HepG2 (cell line): ENCODE data around the gene ELF1. TPM values are rescaled to one million over a fixed set of nuclear protein-coding genes. Genes with fewer than 3 reads are reported as not detected.
A peak's percentile ranks its signal among the peaks of the same experiment; 100 is the strongest.

ENCODE experiments used
- ATAC-seq: fragments of 200-7000 bp; cut with Tn5 transposase; 3 replicates; pipeline ENCODE4 v1.9.1; 2020; ENCODE audit warnings: mild to moderate bottlenecking, moderate library complexity
- BruUV-seq: library from RNA; stranded (reverse); fragments of 400-500 nt; replicated peaks from 2 replicates; lab custom pipeline; 2021; lab: Mats Ljungman, UMichigan
- CTCF ChIA-PET: fragments of 300-600 bp; formaldehyde crosslinking; extraction: SDS; loops from one replicate; lab custom pipeline; 2021; ENCODE audit warnings: low total read pairs, inconsistent platforms, low intra/inter-chr PET ratio; lab: Yijun Ruan, JAX
- POLR2A ChIA-PET: fragments of 350-600 bp; sonication (Branson Sonifier 250); formaldehyde crosslinking; loops from one replicate; lab custom pipeline; 2020; ENCODE audit warnings: antibody characterized with exemption, inconsistent platforms; lab: Yijun Ruan, JAX
- DNase-seq: peaks from one replicate; pipeline ENCODE4 v3.0.0-alpha.2; 2015; ENCODE audit warnings: low spot score
- FAIRE-seq: peaks from 3 replicates; lab custom pipeline; 2011; peaks lifted over from hg19 to GRCh38; lab: Jason Lieb, UNC
- H2AFZ ChIP-seq: one replicate; pipeline ENCODE4 v1.6.1; 2011; ENCODE audit warnings: low read length, inconsistent platforms
- H3K27ac ChIP-seq: fragments of 300-600 bp; 3 replicates; pipeline ENCODE4 v1.8.0; 2011; ENCODE audit warnings: mixed run types, mild to moderate bottlenecking, mixed read lengths, low read length, inconsistent platforms; ENCODE audit not compliant: insufficient read depth; ENCODE audit errors: extremely low read length
- H3K27me3 ChIP-seq, 2 experiments: fragments of 200-600 bp in 1 of 2; 2 replicates in 1 of 2; 3 replicates in 1 of 2; pipeline versions ENCODE4 v1.6.0 to v1.8.0; 2011; ENCODE audit warnings: low read length in 2 of 2, mild to moderate bottlenecking in 2 of 2, moderate library complexity in 2 of 2, inconsistent platforms in 1 of 2; ENCODE audit not compliant: insufficient read depth in 2 of 2, control insufficient read depth in 1 of 2
- H3K36me3 ChIP-seq, 2 experiments: fragments of 200-600 bp in 1 of 2; replicated peaks in 1 of 2; 2 replicates in 1 of 2; 3 replicates in 1 of 2; pipeline versions ENCODE4 v1.5.1 to v1.8.0; 2011; ENCODE audit warnings: low read length in 2 of 2, inconsistent platforms in 1 of 2; ENCODE audit not compliant: insufficient read depth in 2 of 2, control insufficient read depth in 1 of 2
- H3K4me1 ChIP-seq: 2 replicates; pipeline ENCODE4 v1.5.1; 2012; ENCODE audit warnings: low read length, inconsistent platforms; ENCODE audit not compliant: insufficient read depth
- H3K4me2 ChIP-seq: 2 replicates; pipeline ENCODE4 v1.6.0; 2011; ENCODE audit warnings: low read depth, low read length, inconsistent platforms
- H3K4me3 ChIP-seq, 3 experiments: fragments of 200-600 bp in 1 of 3; sonication (generic), shearing (Covaris generic) in 1 of 3; replicated peaks in 1 of 3; 2 replicates each; pipeline ENCODE4 v1.5.1; 2011 to 2016; ENCODE audit warnings: low read length in 3 of 3, inconsistent platforms in 2 of 3, low read depth in 2 of 3, mild to moderate bottlenecking in 2 of 3, control low read depth in 1 of 3, mixed read lengths in 1 of 3; ENCODE audit not compliant: insufficient read depth in 1 of 3
- H3K79me2 ChIP-seq: one replicate; pipeline ENCODE4 v1.6.1; 2011; ENCODE audit warnings: low read length, inconsistent platforms; ENCODE audit not compliant: insufficient read depth
- H3K9ac ChIP-seq: 2 replicates; pipeline ENCODE4 v1.6.0; 2011; ENCODE audit warnings: mild to moderate bottlenecking, low read depth, low read length, inconsistent platforms; ENCODE audit not compliant: insufficient read depth
- H3K9me3 ChIP-seq: 2 replicates; pipeline ENCODE4 v1.5.1; 2012; ENCODE audit warnings: mild to moderate bottlenecking, low read length
- H4K20me1 ChIP-seq: 2 replicates; pipeline ENCODE4 v1.6.0; 2011; ENCODE audit warnings: inconsistent platforms, mild to moderate bottlenecking, low read length, moderate library complexity; ENCODE audit not compliant: insufficient read depth
- JARID2 ChIP-seq: sonication (generic); formaldehyde crosslinking; IDR thresholded peaks from 2 replicates; pipeline ENCODE4 v1.8.1; 2023; ENCODE audit warnings: missing genetic modification reagents, inconsistent platforms; ENCODE audit not compliant: insufficient replicate concordance
- PAF1 ChIP-seq: IDR thresholded peaks from 2 replicates; pipeline ENCODE4 v1.6.1; 2016; ENCODE audit warnings: missing genetic modification reagents, missing compliant biosample characterization
- RBAK ChIP-seq: sonication (generic); formaldehyde crosslinking; IDR thresholded peaks from 2 replicates; pipeline ENCODE4 v1.5.1; 2020; ENCODE audit warnings: mild to moderate bottlenecking, missing genetic modification reagents
- SPEN ChIP-seq: sonication (generic); formaldehyde crosslinking; IDR thresholded peaks from 2 replicates; pipeline ENCODE4 v1.5.1; 2020; ENCODE audit warnings: low read depth, mild to moderate bottlenecking, missing genetic modification reagents
- TOPORS ChIP-seq: sonication (generic); formaldehyde crosslinking; IDR thresholded peaks from 2 replicates; pipeline ENCODE4 v1.8.0; 2023; ENCODE audit warnings: mild to moderate bottlenecking, missing genetic modification reagents
- ZFP1 ChIP-seq: IDR thresholded peaks from 2 replicates; pipeline ENCODE4 v1.6.1; 2016
- ZMYM3 ChIP-seq: sonication (generic); formaldehyde crosslinking; IDR thresholded peaks from 2 replicates; pipeline ENCODE4 v1.5.1; 2020; ENCODE audit warnings: mild to moderate bottlenecking, missing genetic modification reagents
- ZNF20 ChIP-seq: sonication (generic); formaldehyde crosslinking; IDR thresholded peaks from 2 replicates; pipeline ENCODE4 v1.4.0; 2020; ENCODE audit warnings: mild to moderate bottlenecking, moderate library complexity, missing genetic modification reagents
- ZNF292 ChIP-seq: sonication (generic); formaldehyde crosslinking; IDR thresholded peaks from 2 replicates; pipeline ENCODE4 v1.8.1; 2022; ENCODE audit warnings: mild to moderate bottlenecking, low read depth, missing genetic modification reagents, borderline replicate concordance
- in situ Hi-C: cut with HindIII; loops from 2 replicates; pipeline ENCODE4 v1.10.0; 2017; ENCODE audit warnings: low pct_unique_long_range_greater_than_20kb; ENCODE audit not compliant: extremely low pct_ligation_motif_present
- intact Hi-C: fragments of 100-400 bp; cut with micrococcal nuclease; formaldehyde crosslinking; loops from one replicate; pipeline ENCODE4 v1.10.0; 2022; ENCODE audit not compliant: unreplicated experiment
- polyA plus RNA-seq, 8 experiments: library from polyadenylated mRNA; depleted of rRNA in 3 of 8; stranded (reverse) in 7 of 8; unstranded in 1 of 8; fragments of >200 nt; fragmentation: Illumina TruSeq in 4 of 8; extraction: Trizol in 4 of 8; gene quantifications; 2 replicates each; pipeline versions ENCODE4 v1.2.1 to v1.2.3, GENCODE V29; 2011 to 2016; ENCODE audit warnings: low read depth in 4 of 8, missing spikeins in 1 of 8, mixed read lengths in 1 of 8; ENCODE audit not compliant: insufficient read depth in 1 of 8
- total RNA-seq, 5 experiments: library from RNA; depleted of rRNA; stranded (reverse); fragments of >200 nt; fragmentation: Illumina TruSeq; extraction: Trizol; gene quantifications; 2 replicates each; pipeline ENCODE4 v1.2.3, GENCODE V29; 2016; ENCODE audit warnings: low read depth in 1 of 5

The ELF1 gene
- total and polyA plus RNA-seq, 2 of the 13 experiments (the other 11 are each of a cell fraction or from before 2014, with no cell fraction given) = 24.6 to 71.5 TPM

- POLR2A ChIA-PET = no interaction called here
- H3K9me3 ChIP-seq = no peaks in the 10 kb centered on the region
- no peak overlapping the region for H3K4me3 ChIP-seq
- DNase-seq (no peak), FAIRE-seq (no peak), ATAC-seq (peak; percentile 82)
- no peak overlapping the region for H3K9ac ChIP-seq
- H3K4me1 ChIP-seq = peaks cover 34% of the 10 kb centered on the region
- H3K36me3 ChIP-seq = peaks cover 0 to 12% of the 10 kb centered on the region in 2 experiments; a peak in 4 of 5 replicates
- intact Hi-C loops (no loop called here), in situ Hi-C loops (no loop called here)
- H4K20me1 ChIP-seq = no peaks in the 10 kb centered on the region; the same call in 1 of the 2 replicates
- H2AFZ ChIP-seq = no peak overlapping the region
- no peak overlapping the region for H3K27ac ChIP-seq
- H3K27me3 ChIP-seq = no peaks in the 10 kb centered on the region
- TF ChIP-seq ZMYM3 (CRISPR knock-in tag) (no peak), ZFP1 (no peak), ZNF292 (CRISPR knock-in tag) (no peak), RBAK (CRISPR knock-in tag) (no peak), ZNF20 (CRISPR knock-in tag) (no peak), PAF1 (CRISPR knock-in tag) (no peak), TOPORS (no peak), SPEN (CRISPR knock-in tag) (no peak), JARID2 (CRISPR knock-in tag) (no peak)
- peaks cover 94% of the 10 kb centered on the region for H3K79me2 ChIP-seq
- CTCF ChIA-PET = no interaction called here
- no TSS peak for BruUV-seq
- no peak overlapping the region for H3K4me2 ChIP-seq
Measured at GRCh38 chr13:40993987-40994386, 25.1 kb downstream of the ELF1 start.
